ENCODE measurements around the gene STRN.
"Not testable (repeated sequence)": the region's sequence is repeated elsewhere in the genome, so short reads cannot be mapped to it uniquely, and the experiment has no call there.

STRN gene

GRCh38 chr2:36839976-36840617, 126.2 kb downstream of the STRN start:
- DNase-seq (ENCODE audit: low spot score) = no peak

DNA sequence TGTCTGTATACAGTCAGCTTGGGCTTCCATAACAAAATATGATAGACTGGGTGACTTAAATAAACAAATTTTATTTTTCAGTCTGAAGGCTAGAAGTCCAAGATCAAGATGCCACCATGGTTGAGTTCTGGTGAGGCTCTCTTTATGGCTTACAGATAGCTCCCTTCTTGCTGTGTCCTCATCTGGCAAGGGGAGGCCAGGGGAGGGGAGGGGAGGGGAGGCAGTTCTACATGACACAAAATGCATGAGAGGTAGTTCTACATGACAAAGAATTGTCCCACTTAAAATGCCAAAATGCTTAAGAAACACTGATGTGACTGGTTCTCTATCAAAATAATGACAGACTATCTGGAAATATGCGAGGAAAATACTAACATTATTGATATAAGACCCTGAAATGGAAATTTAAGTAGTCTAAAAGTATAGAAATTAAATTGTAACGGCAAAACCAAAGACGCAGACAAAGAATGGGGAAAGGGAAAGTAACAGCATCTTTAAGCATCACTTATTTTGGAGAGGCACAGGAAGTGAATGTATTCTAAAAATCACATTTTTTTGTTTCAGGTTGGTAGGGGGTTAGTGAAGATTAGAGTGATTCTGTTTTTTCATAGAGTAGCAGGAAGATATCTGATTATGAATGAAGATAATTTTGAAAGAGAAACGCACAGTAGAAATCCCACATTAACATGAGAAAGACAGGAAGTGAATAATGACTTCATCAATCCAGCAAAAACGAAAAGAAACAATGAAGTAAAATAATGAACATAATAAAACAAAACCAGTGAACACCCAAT, 131.4 kb downstream of the STRN start:
- no peak for DNase-seq (ENCODE audit: low spot score)

- DNase-seq (ENCODE audit: low spot score) = no peak
These were observed 132.1 kb downstream of the STRN start for GRCh38 chr2:36834203-36834602.

DNA sequence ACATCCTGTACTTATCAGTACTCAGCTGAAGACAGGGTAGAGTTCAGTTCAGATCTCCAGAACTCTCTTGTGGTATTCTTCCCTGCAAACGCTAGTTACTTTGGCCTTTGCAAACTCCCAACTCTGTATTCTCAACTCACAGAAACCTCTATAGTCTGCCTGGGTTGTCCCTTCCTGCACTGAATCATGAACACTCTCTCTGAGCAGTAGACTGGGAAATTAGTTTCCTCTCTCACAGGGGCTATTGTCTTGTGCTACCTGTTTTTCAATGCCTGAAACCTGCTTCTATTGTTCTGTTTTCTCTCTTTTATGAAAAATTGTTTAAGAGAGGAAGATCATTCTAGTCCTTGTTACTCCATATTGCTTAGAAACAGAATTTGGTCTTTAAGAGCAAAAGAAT, 135.2 kb downstream of the STRN start:
- DNase-seq (ENCODE audit: low spot score) = no peak

DNA sequence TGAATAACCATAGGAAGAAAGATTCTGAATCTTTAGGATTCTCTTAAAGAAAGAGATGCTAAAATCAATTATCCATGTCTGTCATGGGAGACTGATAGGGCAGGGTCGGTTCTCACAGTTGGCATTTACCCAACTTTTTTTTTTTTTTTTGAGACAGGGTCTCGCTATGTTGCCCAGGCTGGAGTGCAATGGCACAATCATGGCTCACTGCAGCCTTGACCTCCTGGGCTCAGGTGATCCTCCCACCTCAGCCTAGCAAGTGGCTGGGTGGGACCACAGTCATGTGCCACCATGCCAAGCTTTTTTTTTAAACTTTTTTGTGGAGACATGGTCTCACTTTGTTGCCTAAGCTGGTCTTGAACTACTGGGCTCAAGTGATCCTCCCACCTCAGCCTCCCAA, 141.7 kb downstream of the STRN start:
- DNase-seq (ENCODE audit: low spot score) = not testable (repeated sequence)

DNA sequence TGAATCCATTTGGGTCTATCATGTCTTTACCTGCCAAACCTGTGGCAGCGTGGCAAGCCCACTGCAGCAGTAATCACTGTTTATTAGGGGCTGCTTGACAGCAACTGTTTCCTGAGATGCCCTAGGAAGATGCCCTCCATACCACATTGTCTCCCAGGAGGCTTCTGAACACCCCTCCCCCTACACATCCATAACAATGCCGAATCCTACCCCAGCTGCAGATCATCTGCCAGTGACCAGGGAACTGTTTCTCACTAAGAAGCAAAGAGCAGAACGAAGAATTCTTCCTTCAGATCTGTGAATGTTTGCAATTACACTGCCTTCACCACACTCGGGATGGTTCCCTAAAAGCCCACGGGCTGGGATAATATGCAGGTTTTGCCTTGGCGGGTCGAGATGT, 142.1 kb downstream of the STRN start:
- DNase-seq (ENCODE audit: low spot score) = no peak

DNA sequence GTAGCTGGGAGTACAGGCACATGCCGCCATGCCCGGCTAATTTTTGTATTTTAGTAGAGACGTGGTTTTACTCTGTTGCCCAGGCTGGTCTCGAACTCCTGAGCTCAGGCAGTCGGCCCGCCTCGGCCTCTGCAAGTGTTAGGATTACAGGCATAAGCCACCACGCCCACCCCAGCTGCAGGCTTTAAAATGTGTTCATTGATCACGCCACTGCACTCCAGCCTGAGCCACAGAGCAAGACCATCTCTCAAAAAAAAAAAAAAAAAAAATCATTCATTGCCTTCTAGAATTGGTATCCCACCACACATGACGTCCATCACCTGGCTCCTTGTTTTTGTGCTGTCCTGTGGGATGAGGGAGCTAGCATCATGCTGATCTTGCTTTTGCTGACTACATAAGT, 142.5 kb downstream of the STRN start:
- no peak for DNase-seq (ENCODE audit: low spot score)

- no peak for DNase-seq (ENCODE audit: low spot score)
These were observed 145.3 kb downstream of the STRN start for GRCh38 chr2:36820942-36821605.

DNA sequence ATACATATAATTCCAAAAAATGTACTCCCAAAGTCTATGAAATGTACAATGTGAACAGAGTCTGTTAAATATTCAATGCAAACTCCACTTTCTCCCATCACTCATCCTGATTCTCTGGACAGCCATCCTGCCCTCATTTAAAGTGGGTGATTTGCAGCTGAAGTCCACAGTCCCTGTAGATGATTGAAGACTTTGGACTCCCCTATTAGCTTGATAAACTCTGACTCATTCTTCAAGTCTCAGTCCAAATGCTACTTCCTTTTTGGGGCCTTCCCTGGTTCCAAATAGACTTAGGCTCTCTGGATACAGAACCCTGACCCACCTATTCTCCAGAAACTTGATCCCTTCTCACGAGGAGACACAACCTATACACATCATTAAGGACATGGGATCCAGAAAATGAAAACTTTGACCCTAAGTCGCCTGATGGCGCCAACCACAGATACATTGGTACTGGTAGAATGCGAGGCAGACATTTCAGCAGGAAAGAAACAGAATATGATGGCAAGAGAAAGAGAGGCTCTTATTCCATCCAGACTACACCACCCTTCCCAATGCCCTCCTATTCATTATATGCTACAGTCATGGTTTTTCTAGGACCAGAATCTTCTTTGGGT, 147.1 kb downstream of the STRN start:
- DNase-seq (ENCODE audit: low spot score) = no peak

GRCh38 chr2:36818542-36818941, 147.8 kb downstream of the STRN start:
- DNase-seq (ENCODE audit: low spot score) = no peak

DNA sequence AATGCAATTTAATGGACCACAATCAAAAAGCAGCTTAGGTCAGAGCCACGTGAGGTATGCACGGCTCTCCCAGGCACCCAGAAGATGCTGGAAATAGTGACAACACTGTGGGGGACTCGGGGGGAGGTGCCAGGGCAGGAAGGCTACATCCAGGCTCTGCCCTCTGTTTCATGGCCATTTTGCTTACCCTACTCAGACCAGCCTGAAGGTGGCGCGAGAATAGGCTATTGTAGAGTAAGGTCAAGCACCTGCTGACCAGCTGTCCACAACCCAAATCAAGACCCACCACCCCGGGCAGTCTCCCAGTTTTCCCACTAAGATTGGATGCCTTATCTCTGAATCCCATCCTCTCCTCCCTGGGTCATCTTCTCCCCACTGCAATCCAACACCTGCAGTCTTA, 154.1 kb downstream of the STRN start:
- no peak for DNase-seq (ENCODE audit: low spot score)

- no peak for DNase-seq (ENCODE audit: low spot score)
These were observed 155.3 kb downstream of the STRN start for GRCh38 chr2:36811071-36811470.

DNA sequence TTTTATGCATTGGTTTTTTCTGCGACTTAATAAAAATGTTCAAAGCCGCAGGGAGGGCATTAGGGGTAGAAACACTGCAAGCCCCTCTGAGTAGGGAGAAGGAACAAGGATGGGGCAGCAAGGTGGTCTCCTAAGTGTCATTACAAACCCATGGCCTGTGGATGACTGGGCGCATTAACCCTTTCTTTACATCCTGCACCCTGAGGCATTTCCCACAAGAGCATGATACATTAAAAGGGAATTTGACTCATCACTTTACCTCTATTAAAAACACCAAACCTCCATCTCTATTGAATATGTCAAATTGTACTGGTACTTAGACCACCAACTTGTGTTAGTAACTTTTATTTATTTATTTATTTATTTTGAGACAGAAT, 157.3 kb downstream of the STRN start:
- no peak for DNase-seq (ENCODE audit: low spot score)

- DNase-seq (ENCODE audit: low spot score) = no peak
These were observed 157.8 kb downstream of the STRN start for GRCh38 chr2:36808386-36809068.

GRCh38 chr2:36807223-36807886, 159.0 kb downstream of the STRN start:
- no peak for DNase-seq (ENCODE audit: low spot score)

DNA sequence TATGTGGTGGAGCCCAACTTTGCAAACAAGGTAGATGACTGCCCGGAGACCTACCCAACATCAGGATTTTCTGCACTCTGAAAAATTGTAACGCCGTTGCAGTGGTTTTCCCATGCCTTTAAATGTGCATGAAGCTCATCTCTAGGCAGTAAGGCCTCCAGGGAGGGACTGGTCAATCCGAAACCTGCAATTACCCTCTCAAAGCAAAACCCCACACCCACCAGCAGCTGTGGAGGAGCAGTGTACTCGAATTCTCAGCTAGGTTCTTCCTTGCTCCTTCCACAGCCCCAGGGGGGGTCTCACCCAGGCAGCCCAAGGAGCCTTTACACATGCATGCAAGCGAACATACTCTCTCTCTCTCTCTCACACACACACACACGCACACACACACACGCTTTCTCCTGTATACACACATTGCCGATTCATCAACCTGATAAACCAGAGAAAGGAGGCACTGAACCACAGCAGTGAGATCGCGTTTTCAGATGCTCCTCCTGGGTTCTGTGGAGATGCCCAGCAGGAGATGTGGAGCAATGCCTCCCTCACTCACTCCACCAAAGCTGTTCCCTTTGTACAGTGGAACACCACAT, 160.6 kb downstream of the STRN start:
- no peak for DNase-seq (ENCODE audit: low spot score)

GRCh38 chr2:36802952-36803351, 163.4 kb downstream of the STRN start:
- DNase-seq (ENCODE audit: low spot score) = no peak

DNA sequence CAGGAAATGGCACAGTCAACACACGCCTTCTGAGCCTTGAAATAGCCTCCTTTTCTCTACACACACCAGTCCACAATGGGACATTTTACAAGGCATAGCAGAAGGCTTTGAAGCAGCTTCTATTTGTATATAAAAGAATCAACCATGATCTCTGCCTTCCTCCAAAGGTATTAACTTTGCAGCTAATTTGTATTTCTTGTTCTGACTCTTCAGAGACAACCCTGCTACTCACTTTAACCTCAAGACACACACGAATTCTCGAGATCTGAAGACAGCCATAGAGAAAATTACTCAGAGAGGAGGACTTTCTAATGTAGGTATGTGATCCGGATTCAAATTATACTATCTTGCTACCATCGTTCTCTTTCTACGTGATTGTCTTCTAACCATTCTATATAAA, 165.2 kb downstream of the STRN start:
- DNase-seq (ENCODE audit: low spot score) = no peak

GRCh38 chr2:36800381-36800780, 166.0 kb downstream of the STRN start:
- DNase-seq (ENCODE audit: low spot score) = no peak

DNA sequence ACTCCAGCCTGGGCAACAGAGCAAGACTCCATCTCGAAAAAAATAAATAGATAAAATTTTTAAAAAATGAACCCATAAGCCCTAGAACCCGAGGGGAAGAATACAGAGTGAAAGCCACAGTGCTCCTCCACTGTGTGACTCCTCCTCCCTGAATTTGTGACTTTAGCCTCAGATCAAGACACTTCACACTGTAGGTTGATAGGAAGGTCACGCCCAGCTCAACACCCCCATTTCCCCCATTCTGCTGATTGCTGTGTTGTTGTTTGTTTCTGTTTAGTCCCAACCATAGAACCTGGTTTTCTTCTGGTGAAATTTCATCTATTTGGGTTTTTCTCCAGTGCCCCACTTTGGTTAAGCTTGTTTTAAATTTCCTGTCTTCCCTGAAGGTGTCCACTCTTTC, 167.6 kb downstream of the STRN start:
- no peak for DNase-seq (ENCODE audit: low spot score)

Measured in SK-N-DZ (cell line).